Right ventricle myocardium inferior (tissue), 1 donor: ENCODE results near the gene DHPS. TPM values are rescaled to one million over a fixed set of nuclear protein-coding genes. Genes with fewer than 3 reads are reported as not detected.

Experiments used
- total RNA-seq: library from RNA; stranded (reverse); fragmentation: NEBNext Ultra II Directional; extraction: Animal tissue kit (Norgen Biotek cat#: 25700); gene quantifications from one replicate; pipeline ENCODE4 v1.2.1, GENCODE V29; 2021
- donor health status: DM: no; HTN: yes; CAD: no; lungs with severe emphysema.

Gene DHPS
- total RNA-seq, 1 donor from 2014 or later: 45.9 TPM

Other genes starting within 250 kb of the DHPS start
- 1.9 TPM for gene ZNF443, start 240.9 kb downstream of the DHPS start, total RNA-seq
- 2.1 TPM for gene ZNF709, start 197.1 kb downstream of the DHPS start, total RNA-seq
- 10.3 TPM for gene ZNF564, start 130.4 kb downstream of the DHPS start, total RNA-seq
- gene ZNF490, start 71.1 kb downstream of the DHPS start, total RNA-seq: 5.1 TPM
- gene ZNF791, start 71.0 kb downstream of the DHPS start, total RNA-seq: 14.4 TPM
- 40.2 TPM for gene MAN2B1, start 15.1 kb downstream of the DHPS start, total RNA-seq
- 7.2 TPM for gene WDR83, start 15.1 kb downstream of the DHPS start, total RNA-seq
- not detected for gene GNG14, start 6.1 kb upstream of the DHPS start, total RNA-seq
- gene FBXW9, start 14.8 kb upstream of the DHPS start, total RNA-seq: 1.7 TPM
- gene TNPO2, start 42.1 kb upstream of the DHPS start, total RNA-seq: 35.1 TPM
- gene TRIR, start 52.8 kb upstream of the DHPS start, total RNA-seq: 133 TPM
- gene GET3, start 55.6 kb upstream of the DHPS start, total RNA-seq: 65.8 TPM
- gene BEST2, start 69.9 kb upstream of the DHPS start, total RNA-seq: not detected
- 51.6 TPM for gene HOOK2, start 93.7 kb upstream of the DHPS start, total RNA-seq
- 25.0 TPM for gene JUNB, start 109.6 kb upstream of the DHPS start, total RNA-seq
- gene PRDX2, start 119.9 kb upstream of the DHPS start, total RNA-seq: 692 TPM
- 1.7 TPM for gene THSD8, start 120.2 kb upstream of the DHPS start, total RNA-seq
- 6.3 TPM for gene RNASEH2A, start 124.7 kb upstream of the DHPS start, total RNA-seq
- gene RTBDN, start 152.7 kb upstream of the DHPS start, total RNA-seq: not detected
- 0.22 TPM for gene MAST1, start 156.6 kb upstream of the DHPS start, total RNA-seq
- gene DNASE2, start 199.6 kb upstream of the DHPS start, total RNA-seq: 18.8 TPM
- not detected for gene KLF1, start 205.3 kb upstream of the DHPS start, total RNA-seq
- 33.4 TPM for gene GCDH, start 209.3 kb upstream of the DHPS start, total RNA-seq
- gene SYCE2, start 237.4 kb upstream of the DHPS start, total RNA-seq: not detected